ENCODE measurements around the gene SELENOF.

- no peak for TF ChIP-seq POLR2A (IDR thresholded peaks at IDR 0.05; ENCODE audit: low read length)
- TF ChIP-seq GATA1 (IDR thresholded peaks at IDR 0.05; ENCODE audit: low read depth, low read length): no peak
Measured at GRCh38 chr1:86822459-86822858, 91.5 kb downstream of the SELENOF start.

All from erythroblast (primary cell).